ES-I3 (cell line): Measurements from ENCODE around the gene NOG.

Experiments used
- H3K36me3 ChIP-seq: 2 replicates; pipeline ENCODE4 v1.6.1; 2013; ENCODE audit warnings: mild to moderate bottlenecking, low read length, control low read depth, moderate library complexity; ENCODE audit not compliant: insufficient read depth
- H3K4me1 ChIP-seq: 2 replicates; pipeline ENCODE4 v1.6.1; 2013; ENCODE audit warnings: mild to moderate bottlenecking, control low read depth, low read length; ENCODE audit not compliant: insufficient read depth
- H3K9ac ChIP-seq: 2 replicates; pipeline ENCODE4 v1.6.1; 2013; ENCODE audit warnings: low read depth, mild to moderate bottlenecking, low read length, moderate library complexity
- H3K9me3 ChIP-seq: 2 replicates; pipeline ENCODE4 v1.6.1; 2013; ENCODE audit warnings: mild to moderate bottlenecking, low read length, moderate library complexity; ENCODE audit not compliant: control insufficient read depth, insufficient read depth

NOG gene

GRCh38 chr17:56635641-56636040 lies 42.1 kb downstream of the NOG start:
- no peak overlapping the region for H3K9ac ChIP-seq
- no peaks in the 10 kb centered on the region for H3K9me3 ChIP-seq
- no peaks in the 10 kb centered on the region; the same call in 1 of the 2 replicates for H3K4me1 ChIP-seq
- H3K36me3 ChIP-seq = no peaks in the 10 kb centered on the region

DNA sequence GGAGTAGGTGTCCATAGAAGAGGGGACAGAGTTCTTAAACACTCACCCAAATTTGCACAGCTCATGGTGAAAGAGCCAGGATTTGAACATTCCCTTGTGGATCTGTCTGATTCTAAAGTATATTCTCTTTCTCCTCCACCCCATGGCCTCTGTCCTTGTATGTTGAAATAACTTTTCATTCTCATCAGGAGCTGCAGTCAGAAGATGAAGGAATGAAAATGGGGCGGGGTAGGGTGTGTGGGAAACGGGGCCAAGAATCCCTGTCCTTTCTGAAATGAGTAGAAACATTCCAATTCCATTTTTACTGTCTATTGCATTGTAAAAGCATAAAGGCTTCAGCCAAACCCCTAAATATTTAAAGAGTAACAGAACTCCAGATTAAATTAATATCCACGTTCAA lies 42.8 kb downstream of the NOG start:
- Histone ChIP-seq H3K9me3 (no peaks in the 10 kb centered on the region), H3K9ac (no peak overlapping the region), H3K36me3 (no peaks in the 10 kb centered on the region), H3K4me1 (no peaks in the 10 kb centered on the region; the same call in 1 of the 2 replicates)

DNA sequence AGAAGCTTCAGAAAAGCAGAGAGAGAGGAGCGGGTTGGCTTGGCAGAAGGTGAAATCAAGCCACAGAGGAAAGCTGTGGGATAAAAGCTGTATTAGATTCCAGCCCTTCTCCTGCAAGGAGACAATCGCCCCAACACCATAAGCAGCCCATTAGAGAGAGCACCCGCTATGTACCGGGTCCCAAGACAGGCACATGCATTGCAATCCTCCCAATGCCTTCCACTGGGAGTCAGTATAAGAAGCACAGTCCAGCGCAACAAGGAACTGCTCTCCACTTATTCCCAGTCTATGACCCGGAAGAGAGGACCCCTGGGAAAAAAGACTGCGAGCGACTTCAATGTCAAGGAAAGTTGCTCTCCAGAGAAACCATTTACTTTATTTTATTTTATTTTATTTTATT lies 43.8 kb downstream of the NOG start:
- Histone ChIP-seq H3K36me3 (no peaks in the 10 kb centered on the region), H3K4me1 (no peaks in the 10 kb centered on the region), H3K9ac (no peak overlapping the region), H3K9me3 (no peaks in the 10 kb centered on the region)

GRCh38 chr17:56638591-56639051 lies 45.1 kb downstream of the NOG start:
- Histone ChIP-seq H3K9me3 (no peaks in the 10 kb centered on the region), H3K4me1 (no peaks in the 10 kb centered on the region), H3K36me3 (no peaks in the 10 kb centered on the region), H3K9ac (no peak overlapping the region)

DNA sequence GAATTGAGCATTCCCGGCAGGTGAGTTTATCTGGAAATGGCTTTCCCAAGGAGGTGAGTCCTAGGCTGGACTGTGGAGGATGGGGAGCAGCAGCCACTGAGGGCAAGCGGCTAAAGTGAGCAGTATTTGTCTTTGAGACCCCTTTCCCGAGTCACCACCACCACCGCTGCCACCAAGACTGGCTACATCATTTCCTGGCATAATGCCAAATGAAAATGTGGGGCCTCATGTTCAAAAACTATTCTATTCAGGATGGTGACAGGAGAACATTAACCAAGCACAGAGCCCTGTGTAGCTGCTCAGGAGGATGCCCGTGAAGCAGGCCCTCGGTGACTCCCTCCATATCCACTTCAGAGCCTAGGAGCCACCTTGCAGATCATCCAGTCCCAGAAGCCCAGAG lies 46.0 kb downstream of the NOG start:
- Histone ChIP-seq H3K9me3 (no peaks in the 10 kb centered on the region), H3K4me1 (no peaks in the 10 kb centered on the region), H3K9ac (no peak overlapping the region), H3K36me3 (no peaks in the 10 kb centered on the region)

DNA sequence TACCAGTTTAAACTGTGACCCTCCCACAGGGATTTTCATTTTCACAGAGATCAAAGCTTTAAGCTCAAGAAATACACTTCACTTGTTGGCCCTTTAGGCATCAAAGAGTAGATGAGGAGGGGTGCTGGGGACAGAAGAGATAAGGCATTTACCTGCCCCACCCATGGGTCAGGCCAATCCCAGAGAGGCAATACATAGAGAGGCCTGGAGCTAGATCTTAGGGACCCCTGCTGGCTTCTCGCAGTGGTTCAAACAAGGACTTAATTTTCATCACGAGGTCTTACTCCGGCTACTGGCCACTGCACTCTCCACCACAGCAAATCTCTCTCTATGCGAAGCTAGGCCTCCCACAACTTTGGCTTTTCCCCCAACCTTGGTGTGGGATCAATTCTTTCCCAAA lies 46.6 kb downstream of the NOG start:
- Histone ChIP-seq H3K36me3 (no peaks in the 10 kb centered on the region), H3K9ac (no peak overlapping the region), H3K4me1 (no peaks in the 10 kb centered on the region), H3K9me3 (no peaks in the 10 kb centered on the region)

- Histone ChIP-seq H3K36me3 (no peaks in the 10 kb centered on the region), H3K4me1 (no peaks in the 10 kb centered on the region), H3K9ac (no peak overlapping the region), H3K9me3 (no peaks in the 10 kb centered on the region)
These were observed 47.9 kb downstream of the NOG start for GRCh38 chr17:56641373-56641772.

DNA sequence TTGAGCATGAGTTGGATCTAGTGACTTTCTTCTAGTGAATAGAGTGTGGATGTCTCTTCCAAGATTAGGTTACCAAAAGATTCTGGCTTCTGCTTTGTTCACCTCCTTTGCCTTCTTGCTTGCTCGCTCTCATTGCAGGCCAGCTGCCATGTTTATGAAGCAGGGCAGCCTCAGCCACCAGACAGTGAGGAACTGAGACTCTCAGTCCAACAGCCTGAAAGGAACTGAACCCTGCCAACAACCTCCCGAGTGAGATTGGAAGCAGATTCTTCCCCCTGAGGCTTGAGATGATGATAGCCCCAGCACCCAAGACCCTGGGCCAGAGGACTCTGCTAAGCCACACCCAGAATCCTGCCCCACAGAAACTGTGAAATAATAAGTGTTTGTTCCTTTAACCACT lies 48.4 kb downstream of the NOG start:
- Histone ChIP-seq H3K9ac (no peak overlapping the region), H3K4me1 (no peaks in the 10 kb centered on the region), H3K36me3 (no peaks in the 10 kb centered on the region), H3K9me3 (no peaks in the 10 kb centered on the region)

- Histone ChIP-seq H3K36me3 (no peaks in the 10 kb centered on the region), H3K4me1 (no peaks in the 10 kb centered on the region), H3K9ac (no peak overlapping the region), H3K9me3 (no peaks in the 10 kb centered on the region)
These were observed 48.9 kb downstream of the NOG start for GRCh38 chr17:56642424-56642823.
